ENCODE measurements around the gene KCNMB1. TPM values are rescaled to one million over a fixed set of nuclear protein-coding genes. Genes with fewer than 3 reads are reported as not detected.
A peak's percentile ranks its signal among the peaks of the same experiment; 100 is the strongest.

Gene KCNMB1
- total and polyA plus RNA-seq, 8 donors = 0.05 to 0.94 (median 0.30) TPM

- no peak overlapping the region for H3K4me3 ChIP-seq
- H3K36me3 ChIP-seq = no peaks in the 10 kb centered on the region
- TF ChIP-seq, protein P1, sequence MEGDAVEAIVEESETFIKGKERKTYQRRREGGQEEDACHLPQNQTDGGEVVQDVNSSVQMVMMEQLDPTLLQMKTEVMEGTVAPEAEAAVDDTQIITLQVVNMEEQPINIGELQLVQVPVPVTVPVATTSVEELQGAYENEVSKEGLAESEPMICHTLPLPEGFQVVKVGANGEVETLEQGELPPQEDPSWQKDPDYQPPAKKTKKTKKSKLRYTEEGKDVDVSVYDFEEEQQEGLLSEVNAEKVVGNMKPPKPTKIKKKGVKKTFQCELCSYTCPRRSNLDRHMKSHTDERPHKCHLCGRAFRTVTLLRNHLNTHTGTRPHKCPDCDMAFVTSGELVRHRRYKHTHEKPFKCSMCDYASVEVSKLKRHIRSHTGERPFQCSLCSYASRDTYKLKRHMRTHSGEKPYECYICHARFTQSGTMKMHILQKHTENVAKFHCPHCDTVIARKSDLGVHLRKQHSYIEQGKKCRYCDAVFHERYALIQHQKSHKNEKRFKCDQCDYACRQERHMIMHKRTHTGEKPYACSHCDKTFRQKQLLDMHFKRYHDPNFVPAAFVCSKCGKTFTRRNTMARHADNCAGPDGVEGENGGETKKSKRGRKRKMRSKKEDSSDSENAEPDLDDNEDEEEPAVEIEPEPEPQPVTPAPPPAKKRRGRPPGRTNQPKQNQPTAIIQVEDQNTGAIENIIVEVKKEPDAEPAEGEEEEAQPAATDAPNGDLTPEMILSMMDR (IDR thresholded peaks at IDR 0.05) = no peak
- FAIRE-seq = no peak
- intact Hi-C loops (cut with DNase I) = no loop called here
- DNase-seq = no peak
- ATAC-seq = peak in 1 of 4 donors; percentile 41
- no peaks in the 10 kb centered on the region for H3K4me1 ChIP-seq
- H3K27me3 ChIP-seq = peaks cover 0 to 4% (median 0%) of the 10 kb centered on the region in 4 donors
- whole genome bisulfite sequencing, 2 donors = 63 to 68% methylated on average over 8 of the region's 8 CpGs
- H3K27ac ChIP-seq = no peak overlapping the region
- H3K9me3 ChIP-seq = no peaks in the 10 kb centered on the region
These were observed 46.9 kb downstream of the KCNMB1 start for GRCh38 chr5:170342153-170342725.

DNA sequence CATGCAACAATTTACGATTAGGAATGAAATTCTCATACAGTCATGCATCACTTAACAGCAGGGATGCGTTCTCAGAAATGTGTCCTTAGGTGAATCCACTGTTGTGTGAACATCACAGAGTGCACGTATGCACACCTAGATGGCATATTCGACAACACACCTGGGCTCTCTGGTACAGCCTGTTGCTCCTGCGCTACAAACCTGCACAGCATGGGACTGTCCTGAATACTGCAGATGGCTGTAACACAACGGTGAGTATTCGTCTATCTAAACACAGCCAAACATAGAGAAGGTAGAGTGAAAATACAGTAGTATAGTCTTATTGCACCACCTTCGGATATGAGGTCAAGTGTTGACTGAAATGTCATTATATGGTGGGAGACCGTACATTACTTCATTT lies 47.6 kb downstream of the KCNMB1 start:
- FAIRE-seq (no peak), DNase-seq (no peak), ATAC-seq (no peak)
- TF ChIP-seq, protein P1 (IDR thresholded peaks at IDR 0.05) = no peak
- intact Hi-C loops (cut with DNase I) = no loop called here
- Histone ChIP-seq H3K4me1 (no peaks in the 10 kb centered on the region), H3K9me3 (no peaks in the 10 kb centered on the region), H3K36me3 (no peaks in the 10 kb centered on the region), H3K4me3 (no peak overlapping the region), H3K27ac (no peak overlapping the region), H3K27me3 (peaks cover 0 to 4% (median 0%) of the 10 kb centered on the region in 4 donors)
- 75 to 85% methylated on average over 9 of the region's 9 CpGs for WGBS, 2 donors

GRCh38 chr5:170339780-170340167 lies 49.4 kb downstream of the KCNMB1 start:
- Histone ChIP-seq H3K27me3 (peaks cover 0 to 4% (median 0%) of the 10 kb centered on the region in 4 donors), H3K27ac (no peak overlapping the region), H3K36me3 (no peaks in the 10 kb centered on the region), H3K4me3 (no peak overlapping the region), H3K9me3 (no peaks in the 10 kb centered on the region), H3K4me1 (no peaks in the 10 kb centered on the region)
- no peak for FAIRE-seq
- no peak for DNase-seq
- intact Hi-C loops (cut with DNase I) = no loop called here
- no peak for ATAC-seq
- WGBS, 2 donors = 86 to 93% methylated on average over 1 of the region's 1 CpG
- TF ChIP-seq, protein P1 (IDR thresholded peaks at IDR 0.05) = no peak

GRCh38 chr5:170338933-170339779 lies 50.0 kb downstream of the KCNMB1 start:
- DNase-seq (no peak), ATAC-seq (peak in 2 of 4 donors; percentile 53 to 64), FAIRE-seq (no peak)
- peaks cover 0 to 4% (median 0%) of the 10 kb centered on the region in 4 donors for H3K27me3 ChIP-seq
- no peaks in the 10 kb centered on the region for H3K4me1 ChIP-seq
- no peaks in the 10 kb centered on the region for H3K36me3 ChIP-seq
- H3K9me3 ChIP-seq = no peaks in the 10 kb centered on the region
- intact Hi-C loops (cut with DNase I) = no loop called here
- TF ChIP-seq, protein P1 (IDR thresholded peaks at IDR 0.05) = no peak
- WGBS, 2 donors = 63 to 76% methylated on average over 4 of the region's 4 CpGs
- no peak overlapping the region for H3K27ac ChIP-seq
- H3K4me3 ChIP-seq = no peak overlapping the region

DNA sequence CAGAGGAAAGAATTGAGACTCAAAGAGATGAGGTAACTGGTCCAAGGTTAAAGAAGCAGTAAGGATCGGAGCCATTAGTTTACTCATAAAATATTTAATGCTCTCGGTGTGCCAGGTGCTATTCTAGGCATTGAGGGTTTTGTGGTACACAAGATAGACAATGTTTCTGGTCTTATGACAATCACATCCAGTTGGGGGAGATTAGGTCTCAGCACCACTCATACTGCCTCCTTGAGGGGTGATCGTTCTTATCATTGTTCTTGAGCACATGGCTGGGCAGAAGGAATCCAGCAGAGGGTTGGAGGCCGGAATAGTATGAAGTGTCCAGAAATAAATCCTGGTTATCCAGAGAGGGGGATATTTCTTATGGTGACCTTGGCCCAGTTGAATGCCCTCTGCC lies 50.9 kb downstream of the KCNMB1 start:
- intact Hi-C loops (cut with DNase I) = no loop called here
- H3K4me3 ChIP-seq = no peak overlapping the region
- ATAC-seq (no peak), FAIRE-seq (no peak), DNase-seq (no peak)
- 63 to 67% methylated on average over 4 of the region's 4 CpGs for WGBS, 2 donors
- H3K27ac ChIP-seq = no peak overlapping the region
- H3K27me3 ChIP-seq = peaks cover 0 to 4% (median 0%) of the 10 kb centered on the region in 4 donors
- TF ChIP-seq, protein P1 (IDR thresholded peaks at IDR 0.05) = no peak
- H3K4me1 ChIP-seq = no peaks in the 10 kb centered on the region
- no peaks in the 10 kb centered on the region for H3K36me3 ChIP-seq
- H3K9me3 ChIP-seq = no peaks in the 10 kb centered on the region
